ENCODE results near the gene NAV3.

NAV3 gene

GRCh38 chr12:77882709-77883108 is 52.0 kb downstream of the NAV3 start:
- Histone ChIP-seq H3K4me1 (ENCODE audit: low read length) (no peaks in the 10 kb centered on the region), H3K79me2 (ENCODE audit: low read length) (no peaks in the 10 kb centered on the region), H3K4me2 (ENCODE audit: low read length) (no peak overlapping the region), H3K9ac (ENCODE audit: low read length) (no peak overlapping the region), H3K9me3 (ENCODE audit: insufficient read depth, low read length) (no peaks in the 10 kb centered on the region), H4K20me1 (ENCODE audit: insufficient read depth, low read length) (no peaks in the 10 kb centered on the region), H3K4me3 (ENCODE audit: low read length) (no peak overlapping the region), H2AFZ (ENCODE audit: low read depth, low read length) (no peak overlapping the region), H3K36me3 (replicated peaks; ENCODE audit: low read depth, low read length) (no peaks in the 10 kb centered on the region), H3K27me3 (ENCODE audit: low read depth, low read length) (no peaks in the 10 kb centered on the region; the same call in 1 of the 2 replicates), H3K27ac (ENCODE audit: low read length) (no peak overlapping the region)
- TF ChIP-seq EZH2phosphoT487 (IDR thresholded peaks at IDR 0.05; ENCODE audit: low read depth) (no peak), CTCF (IDR thresholded peaks at IDR 0.05; ENCODE audit: low read depth, low read length) (no peak)

GRCh38 chr12:77888611-77889010 is 57.9 kb downstream of the NAV3 start:
- Histone ChIP-seq H3K4me3 (ENCODE audit: low read length) (no peak overlapping the region), H3K4me1 (ENCODE audit: low read length) (peaks cover 11% of the 10 kb centered on the region), H3K4me2 (ENCODE audit: low read length) (no peak overlapping the region), H3K9ac (ENCODE audit: low read length) (no peak overlapping the region), H4K20me1 (ENCODE audit: insufficient read depth, low read length) (no peaks in the 10 kb centered on the region), H3K9me3 (ENCODE audit: insufficient read depth, low read length) (no peaks in the 10 kb centered on the region), H2AFZ (ENCODE audit: low read depth, low read length) (no peak overlapping the region), H3K79me2 (ENCODE audit: low read length) (no peaks in the 10 kb centered on the region), H3K27ac (ENCODE audit: low read length) (no peak overlapping the region), H3K27me3 (ENCODE audit: low read depth, low read length) (no peaks in the 10 kb centered on the region; the same call in 1 of the 2 replicates), H3K36me3 (replicated peaks; ENCODE audit: low read depth, low read length) (no peaks in the 10 kb centered on the region)
- TF ChIP-seq EZH2phosphoT487 (IDR thresholded peaks at IDR 0.05; ENCODE audit: low read depth) (no peak), CTCF (IDR thresholded peaks at IDR 0.05; ENCODE audit: low read depth, low read length) (no peak)

GRCh38 chr12:77891518-77892147 is 60.9 kb downstream of the NAV3 start:
- no peak overlapping the region for H3K27ac ChIP-seq (ENCODE audit: low read length)
- H4K20me1 ChIP-seq (ENCODE audit: insufficient read depth, low read length) = no peaks in the 10 kb centered on the region
- H3K27me3 ChIP-seq (ENCODE audit: low read depth, low read length) = no peaks in the 10 kb centered on the region
- no peaks in the 10 kb centered on the region for H3K79me2 ChIP-seq (ENCODE audit: low read length)
- H3K36me3 ChIP-seq (replicated peaks; ENCODE audit: low read depth, low read length) = no peaks in the 10 kb centered on the region
- peaks cover 32% of the 10 kb centered on the region for H3K4me1 ChIP-seq (ENCODE audit: low read length)
- no peak overlapping the region for H3K4me3 ChIP-seq (ENCODE audit: low read length)
- TF ChIP-seq EZH2phosphoT487 (IDR thresholded peaks at IDR 0.05; ENCODE audit: low read depth) (no peak), CTCF (IDR thresholded peaks at IDR 0.05; ENCODE audit: low read depth, low read length) (no peak)
- H3K9me3 ChIP-seq (ENCODE audit: insufficient read depth, low read length) = no peaks in the 10 kb centered on the region
- no peak overlapping the region for H3K9ac ChIP-seq (ENCODE audit: low read length)
- peak overlapping the region; percentile 60 for H3K4me2 ChIP-seq (ENCODE audit: low read length)
- H2AFZ ChIP-seq (ENCODE audit: low read depth, low read length) = peak overlapping the region; percentile 76; the same call in 1 of the 2 replicates

- H4K20me1 ChIP-seq (ENCODE audit: insufficient read depth, low read length) = no peaks in the 10 kb centered on the region
- no peaks in the 10 kb centered on the region for H3K79me2 ChIP-seq (ENCODE audit: low read length)
- H3K4me1 ChIP-seq (ENCODE audit: low read length) = peaks cover 38% of the 10 kb centered on the region
- no peaks in the 10 kb centered on the region for H3K27me3 ChIP-seq (ENCODE audit: low read depth, low read length)
- H3K9ac ChIP-seq (ENCODE audit: low read length) = no peak overlapping the region
- TF ChIP-seq EZH2phosphoT487 (IDR thresholded peaks at IDR 0.05; ENCODE audit: low read depth) = no peak
- TF ChIP-seq CTCF (IDR thresholded peaks at IDR 0.05; ENCODE audit: low read depth, low read length) = no peak
- H3K36me3 ChIP-seq (replicated peaks; ENCODE audit: low read depth, low read length) = no peaks in the 10 kb centered on the region
- H3K4me2 ChIP-seq (ENCODE audit: low read length) = no peak overlapping the region
- H3K4me3 ChIP-seq (ENCODE audit: low read length) = no peak overlapping the region
- H3K27ac ChIP-seq (ENCODE audit: low read length) = no peak overlapping the region
- H2AFZ ChIP-seq (ENCODE audit: low read depth, low read length) = no peak overlapping the region
- H3K9me3 ChIP-seq (ENCODE audit: insufficient read depth, low read length) = no peaks in the 10 kb centered on the region
Measured at GRCh38 chr12:77893918-77894317, 63.2 kb downstream of the NAV3 start.

Data from OCI-LY3 (cell line).